ENCODE data around the gene TMEM271. TPM values are rescaled to one million over a fixed set of nuclear protein-coding genes. Genes with fewer than 3 reads are reported as not detected.
"Not testable (repeated sequence)": the region's sequence is repeated elsewhere in the genome, so short reads cannot be mapped to it uniquely, and the experiment has no call there.

TMEM271 gene
- total RNA-seq, 1 experiment from 2014 or later, result 5.4 TPM

GRCh38 chr4:568351-568652, 7.8 kb downstream of the TMEM271 start:
- in situ Hi-C loops (cut with HindIII; ENCODE audit: low sequenced_read_pairs), result no loop called here
- DNase-seq (ENCODE audit: low spot score), result no peak

GRCh38 chr4:567457-568350, 8.4 kb downstream of the TMEM271 start:
- no peak for DNase-seq (ENCODE audit: low spot score)
- in situ Hi-C loops (cut with HindIII; ENCODE audit: low sequenced_read_pairs), result no loop called here

- no peak for DNase-seq (ENCODE audit: low spot score)
- in situ Hi-C loops (cut with HindIII; ENCODE audit: low sequenced_read_pairs), result no loop called here
Measured at GRCh38 chr4:566508-567295, 9.4 kb downstream of the TMEM271 start.

- DNase-seq (ENCODE audit: low spot score), result no peak
- in situ Hi-C loops (cut with HindIII; ENCODE audit: low sequenced_read_pairs), result no loop called here
Measured at GRCh38 chr4:566035-566434, 10.1 kb downstream of the TMEM271 start.

GRCh38 chr4:565614-566013, 10.5 kb downstream of the TMEM271 start:
- in situ Hi-C loops (cut with HindIII; ENCODE audit: low sequenced_read_pairs); DNase-seq (ENCODE audit: low spot score): not testable (repeated sequence)

- DNase-seq (ENCODE audit: low spot score); in situ Hi-C loops (cut with HindIII; ENCODE audit: low sequenced_read_pairs): not testable (repeated sequence)
Measured at GRCh38 chr4:562458-562857, 13.6 kb downstream of the TMEM271 start.

- no peak for DNase-seq (ENCODE audit: low spot score)
- in situ Hi-C loops (cut with HindIII; ENCODE audit: low sequenced_read_pairs), result no loop called here
Measured at GRCh38 chr4:561426-561825, 14.7 kb downstream of the TMEM271 start.

GRCh38 chr4:560731-561291, 15.3 kb downstream of the TMEM271 start:
- in situ Hi-C loops (cut with HindIII; ENCODE audit: low sequenced_read_pairs), result no loop called here
- no peak for DNase-seq (ENCODE audit: low spot score)

GRCh38 chr4:560061-560460, 16.0 kb downstream of the TMEM271 start:
- no peak for DNase-seq (ENCODE audit: low spot score)
- in situ Hi-C loops (cut with HindIII; ENCODE audit: low sequenced_read_pairs), result no loop called here

- no peak for DNase-seq (ENCODE audit: low spot score)
- in situ Hi-C loops (cut with HindIII; ENCODE audit: low sequenced_read_pairs), result no loop called here
Measured at GRCh38 chr4:555566-556275, 20.4 kb downstream of the TMEM271 start.

GRCh38 chr4:554793-555320, 21.2 kb downstream of the TMEM271 start:
- DNase-seq (ENCODE audit: low spot score); in situ Hi-C loops (cut with HindIII; ENCODE audit: low sequenced_read_pairs): not testable (repeated sequence)

GRCh38 chr4:552019-552418, 24.1 kb downstream of the TMEM271 start:
- in situ Hi-C loops (cut with HindIII; ENCODE audit: low sequenced_read_pairs), result no loop called here
- no peak for DNase-seq (ENCODE audit: low spot score)

- in situ Hi-C loops (cut with HindIII; ENCODE audit: low sequenced_read_pairs), result not testable (repeated sequence)
Measured at GRCh38 chr4:550268-550667, 25.8 kb downstream of the TMEM271 start.

GRCh38 chr4:548976-549375, 27.1 kb downstream of the TMEM271 start:
- in situ Hi-C loops (cut with HindIII; ENCODE audit: low sequenced_read_pairs), result no loop called here
- DNase-seq (ENCODE audit: low spot score), result no peak

More at GRCh38 chr4:550268-550667, 25.8 kb downstream of the TMEM271 start:
- DNase-seq (ENCODE audit: low spot score), result not testable (repeated sequence)

GRCh38 chr4:545612-546011, 30.5 kb downstream of the TMEM271 start:
- in situ Hi-C loops (cut with HindIII; ENCODE audit: low sequenced_read_pairs), result no loop called here
- no peak for DNase-seq (ENCODE audit: low spot score)

- no peak for DNase-seq (ENCODE audit: low spot score)
- in situ Hi-C loops (cut with HindIII; ENCODE audit: low sequenced_read_pairs), result no loop called here
Measured at GRCh38 chr4:544386-545105, 31.5 kb downstream of the TMEM271 start.

GRCh38 chr4:541271-541670, 34.8 kb downstream of the TMEM271 start:
- no peak for DNase-seq (ENCODE audit: low spot score)
- in situ Hi-C loops (cut with HindIII; ENCODE audit: low sequenced_read_pairs), result no loop called here

- no peak for DNase-seq (ENCODE audit: low spot score)
- in situ Hi-C loops (cut with HindIII; ENCODE audit: low sequenced_read_pairs), result no loop called here
Measured at GRCh38 chr4:538542-539142, 37.5 kb downstream of the TMEM271 start.

Data from G401 (cell line).